Liver (tissue), 9 donors: ENCODE data around the gene ZNF527. TPM values are rescaled to one million over a fixed set of nuclear protein-coding genes. Genes with fewer than 3 reads are reported as not detected.
A peak's percentile ranks its signal among the peaks of the same experiment; 100 is the strongest.
"Not testable (repeated sequence)": the region's sequence is repeated elsewhere in the genome, so short reads cannot be mapped to it uniquely, and the experiment has no call there.

Source experiments
- DNase-seq: peaks from one replicate; pipeline ENCODE4 v3.0.0-alpha.2; 2017; ENCODE audit warnings: low spot score
- H3K27ac ChIP-seq, 2 donors: one replicate each; pipeline ENCODE4 v1.7.0; 2013; ENCODE audit warnings: inconsistent platforms in 2 of 2, low read length in 2 of 2, control low read depth in 1 of 2, low read depth in 1 of 2, mild to moderate bottlenecking in 1 of 2
- H3K27me3 ChIP-seq, 4 donors: one replicate each; pipeline versions ENCODE4 v1.6.1 to v1.7.0; 2013; ENCODE audit warnings: low read length in 3 of 4, inconsistent platforms in 1 of 4, mild to moderate bottlenecking in 1 of 4, moderate library complexity in 1 of 4; ENCODE audit not compliant: control insufficient read depth in 4 of 4, insufficient read depth in 4 of 4
- H3K36me3 ChIP-seq, 4 donors: one replicate each; pipeline versions ENCODE4 v1.6.1 to v1.7.0; 2013; ENCODE audit warnings: low read length in 3 of 4, mild to moderate bottlenecking in 3 of 4, low read depth in 1 of 4, moderate library complexity in 1 of 4; ENCODE audit not compliant: control insufficient read depth in 4 of 4, insufficient read depth in 3 of 4
- H3K4me1 ChIP-seq, 4 donors: one replicate each; pipeline versions ENCODE4 v1.6.1 to v1.7.0; 2013; ENCODE audit warnings: low read length in 3 of 4, mild to moderate bottlenecking in 3 of 4, moderate library complexity in 1 of 4; ENCODE audit not compliant: control insufficient read depth in 4 of 4, insufficient read depth in 4 of 4
- H3K4me3 ChIP-seq, 3 donors: one replicate each; pipeline versions ENCODE4 v1.6.1 to v1.7.0; 2013; ENCODE audit warnings: low read length in 3 of 3, control low read depth in 1 of 3, low read depth in 1 of 3, mild to moderate bottlenecking in 1 of 3
- H3K9ac ChIP-seq, 2 donors: one replicate each; pipeline ENCODE4 v1.7.0; 2013; ENCODE audit warnings: low read length in 2 of 2, mild to moderate bottlenecking in 2 of 2, moderate library complexity in 2 of 2, control low read depth in 1 of 2, low read depth in 1 of 2
- H3K9me3 ChIP-seq, 4 donors: one replicate each; pipeline versions ENCODE4 v1.6.1 to v1.7.0; 2013; ENCODE audit warnings: low read length in 3 of 4; ENCODE audit not compliant: control insufficient read depth in 4 of 4
- ATF3 ChIP-seq: IDR thresholded peaks from 2 replicates; pipeline ENCODE4 v1.6.1; 2016; ENCODE audit warnings: antibody characterized with exemption
- EGR1 ChIP-seq, 2 donors: IDR thresholded peaks; 2 replicates each; pipeline ENCODE4 v1.6.1; 2016 to 2018; ENCODE audit warnings: antibody characterized with exemption in 2 of 2, low read depth in 2 of 2
- FOXA1 ChIP-seq: IDR thresholded peaks from 2 replicates; pipeline ENCODE4 v1.6.1; 2016; ENCODE audit warnings: antibody characterized with exemption
- FOXA2 ChIP-seq: IDR thresholded peaks from 2 replicates; pipeline ENCODE4 v1.6.1; 2016; ENCODE audit warnings: antibody characterized with exemption
- GABPA ChIP-seq, 2 donors: IDR thresholded peaks in 1 of 2; conservative IDR thresholded peaks in 1 of 2; 2 replicates each; pipeline ENCODE4 v1.6.1; 2016; ENCODE audit warnings: antibody characterized with exemption in 2 of 2, mild to moderate bottlenecking in 1 of 2, moderate library complexity in 1 of 2
- HNF4A ChIP-seq, 2 donors: conservative IDR thresholded peaks; 2 replicates each; pipeline ENCODE4 v1.6.1; 2016; ENCODE audit warnings: antibody characterized with exemption in 2 of 2, mild to moderate bottlenecking in 2 of 2
- HNF4G ChIP-seq: IDR thresholded peaks from 2 replicates; pipeline ENCODE4 v1.6.1; 2016; ENCODE audit warnings: antibody characterized with exemption
- JUND ChIP-seq, 2 donors: IDR thresholded peaks; 2 replicates each; pipeline ENCODE4 v1.6.1; 2016; ENCODE audit warnings: antibody characterized with exemption in 2 of 2
- MAX ChIP-seq: IDR thresholded peaks from 2 replicates; pipeline ENCODE4 v1.6.1; 2016; ENCODE audit warnings: antibody characterized with exemption
- NR2F2 ChIP-seq: IDR thresholded peaks from 2 replicates; pipeline ENCODE4 v1.6.1; 2016; ENCODE audit warnings: antibody characterized with exemption
- RAD21 ChIP-seq, 2 donors: IDR thresholded peaks; 2 replicates each; pipeline ENCODE4 v1.6.1; 2016; ENCODE audit warnings: antibody characterized with exemption in 2 of 2, mild to moderate bottlenecking in 2 of 2
- REST ChIP-seq: IDR thresholded peaks from 2 replicates; pipeline ENCODE4 v1.6.1; 2016; ENCODE audit warnings: antibody characterized with exemption, mild to moderate bottlenecking
- RXRA ChIP-seq, 2 donors: IDR thresholded peaks; 2 replicates each; pipeline ENCODE4 v1.6.1; 2017 to 2018; ENCODE audit warnings: antibody characterized with exemption in 2 of 2, mild to moderate bottlenecking in 1 of 2
- SP1 ChIP-seq: IDR thresholded peaks from 2 replicates; pipeline ENCODE4 v1.6.1; 2018; ENCODE audit warnings: antibody characterized with exemption, mild to moderate bottlenecking
- TAF1 ChIP-seq: conservative IDR thresholded peaks from 2 replicates; pipeline ENCODE4 v1.6.1; 2016; ENCODE audit warnings: antibody characterized with exemption, mild to moderate bottlenecking
- YY1 ChIP-seq: IDR thresholded peaks from 2 replicates; pipeline ENCODE4 v1.6.1; 2016; ENCODE audit warnings: antibody characterized with exemption, mild to moderate bottlenecking
- ZBTB33 ChIP-seq: IDR thresholded peaks from 2 replicates; pipeline ENCODE4 v1.6.1; 2016; ENCODE audit warnings: antibody characterized with exemption
- WGBS: extraction: QIAGEN DNeasy Blood & Tissue Kit; methylation state at CpG from one replicate; pipeline ENCODE4 v1.1.7; 2013; 5-methylcytosine and 5-hydroxymethylcytosine counted together
- polyA plus RNA-seq, 2 donors: library from polyadenylated mRNA; stranded (reverse) in 1 of 2; unstranded in 1 of 2; fragments of 200-250 nt in 1 of 2; fragments of >200 nt in 1 of 2; fragmentation: Nextera tagmentation in 1 of 2; extraction: Ambion mirVana in 1 of 2; gene quantifications; one replicate each; pipeline versions ENCODE4 v1.2.1 to v1.2.3, GENCODE V29; 2013 to 2015
- total RNA-seq, 2 donors: library from RNA; depleted of rRNA; stranded (reverse); fragments of >200 nt; gene quantifications; one replicate each; pipeline ENCODE4 v1.2.3, GENCODE V29; 2014
- donor health status: healthy.
- donor health status: healthy.
- donor health status: healthy.
- donor health status: healthy.
- donor health status: healthy.

Gene ZNF527
- total and polyA plus RNA-seq, 4 donors: 0.79 to 4.2 (median 2.0) TPM

GRCh38 chr19:37361994-37362393, 8.9 kb upstream of the ZNF527 start:
- Histone ChIP-seq H3K4me1 (no peaks in the 10 kb centered on the region), H3K36me3 (peaks cover 6 to 50% (median 43%) of the 10 kb centered on the region in 4 donors), H3K27me3 (no peaks in the 10 kb centered on the region), H3K27ac (no peak overlapping the region), H3K9me3 (peaks cover 6 to 40% (median 30%) of the 10 kb centered on the region in 4 donors), H3K9ac (no peak overlapping the region), H3K4me3 (peak overlapping the region in 2 of 3 donors; percentile 6 to 49)
- WGBS: 86% methylated on average over 1 of the region's 1 CpG
- no peak for TF ChIP-seq RXRA (IDR thresholded peaks at IDR 0.05)
- no peak for TF ChIP-seq JUND (IDR thresholded peaks at IDR 0.05)
- no peak for TF ChIP-seq TAF1
- TF ChIP-seq HNF4G: no peak
- no peak for TF ChIP-seq SP1
- TF ChIP-seq GABPA (IDR thresholded peaks at IDR 0.05 in 1 of 2, conservative IDR thresholded peaks at IDR 0.05 in 1 of 2): no peak
- no peak for DNase-seq

GRCh38 chr19:37362733-37363132, 8.2 kb upstream of the ZNF527 start:
- Histone ChIP-seq H3K9me3 (peaks cover 6 to 36% (median 26%) of the 10 kb centered on the region in 4 donors), H3K36me3 (peaks cover 6 to 48% (median 36%) of the 10 kb centered on the region in 4 donors), H3K27me3 (no peaks in the 10 kb centered on the region), H3K4me3 (peak overlapping the region in 2 of 3 donors; percentile 6 to 49), H3K4me1 (no peaks in the 10 kb centered on the region), H3K9ac (no peak overlapping the region), H3K27ac (no peak overlapping the region)
- TF ChIP-seq FOXA1: no peak
- TF ChIP-seq GABPA (IDR thresholded peaks at IDR 0.05 in 1 of 2, conservative IDR thresholded peaks at IDR 0.05 in 1 of 2): no peak
- no peak for TF ChIP-seq RAD21 (IDR thresholded peaks at IDR 0.05)
- TF ChIP-seq REST: no peak
- no peak for TF ChIP-seq HNF4G
- TF ChIP-seq ATF3: no peak
- TF ChIP-seq JUND (IDR thresholded peaks at IDR 0.05): no peak
- TF ChIP-seq YY1: no peak
- no peak for TF ChIP-seq ZBTB33
- TF ChIP-seq FOXA2: no peak
- TF ChIP-seq NR2F2: no peak
- no peak for TF ChIP-seq HNF4A (conservative IDR thresholded peaks at IDR 0.05)
- no peak for TF ChIP-seq MAX
- TF ChIP-seq EGR1 (IDR thresholded peaks at IDR 0.05; ENCODE audit: low read depth in 2 of 2): no peak
- no peak for DNase-seq
- 98% methylated on average over 6 of the region's 6 CpGs for WGBS

GRCh38 chr19:37370386-37370879, 466 bp upstream of the ZNF527 start:
- DNase-seq: not testable (repeated sequence)
- 17% methylated on average over 18 of the region's 18 CpGs for WGBS

More at GRCh38 chr19:37370386-37370879, 466 bp upstream of the ZNF527 start:
- H3K4me1 ChIP-seq, H3K27me3 ChIP-seq: not testable (repeated sequence)
- Histone ChIP-seq H3K27ac (peak overlapping the region; percentile 81 to 86), H3K36me3 (peaks cover 3 to 16% (median 12%) of the 10 kb centered on the region in 4 donors), H3K4me3 (peak overlapping the region; percentile 67 to 99 (median 88)), H3K9me3 (peaks cover 6 to 23% (median 20%) of the 10 kb centered on the region in 4 donors), H3K9ac (peak overlapping the region; percentile 66 to 72)
